IPS DF 4.7 (cell line): ENCODE measurements around the gene PRKCD.

Experiments
- DNase-seq: peaks from one replicate; pipeline ENCODE4 v3.0.0-alpha.2; 2013; ENCODE audit warnings: low spot score; ENCODE audit errors: extremely low read depth

Gene PRKCD

GRCh38 chr3:53169832-53170324, 8.9 kb downstream of the PRKCD start:
- DNase-seq: no peak

DNA sequence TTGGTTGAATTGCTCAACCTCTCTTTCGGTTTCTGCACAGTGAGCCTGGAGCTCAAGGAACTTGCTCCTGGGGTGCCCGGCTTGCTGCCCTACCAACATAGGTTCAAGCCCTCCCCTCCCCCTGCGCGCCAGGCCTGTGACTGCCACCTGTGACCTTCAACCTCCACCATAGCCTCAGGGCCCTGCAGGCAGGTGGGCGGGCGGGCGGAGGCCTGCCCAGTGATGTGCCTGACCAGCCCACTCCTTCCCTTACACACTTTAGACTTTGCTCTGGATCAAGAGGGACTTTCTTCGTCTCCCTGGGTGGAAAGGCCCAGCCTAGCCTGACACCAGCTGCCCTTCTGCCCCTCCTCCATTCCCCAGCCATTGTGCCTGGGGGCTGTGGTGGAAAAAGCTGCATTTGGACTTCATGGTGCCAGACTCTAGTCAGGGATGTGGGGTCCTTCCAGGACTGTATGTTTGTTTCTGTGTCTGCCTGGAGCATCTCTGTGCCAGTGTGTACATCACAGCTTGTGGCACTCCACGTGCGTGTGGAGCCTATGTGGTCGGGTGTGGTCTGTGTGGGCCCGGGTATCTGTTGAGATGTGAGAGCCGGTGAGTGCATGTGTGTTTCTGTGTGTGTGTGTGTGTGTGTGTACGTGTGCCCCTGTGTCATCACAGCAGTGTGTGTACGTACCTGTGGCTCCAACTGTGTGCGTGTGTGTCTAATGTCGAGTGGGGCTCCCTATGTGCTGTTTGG, 9.5 kb downstream of the PRKCD start:
- DNase-seq: no peak

DNA sequence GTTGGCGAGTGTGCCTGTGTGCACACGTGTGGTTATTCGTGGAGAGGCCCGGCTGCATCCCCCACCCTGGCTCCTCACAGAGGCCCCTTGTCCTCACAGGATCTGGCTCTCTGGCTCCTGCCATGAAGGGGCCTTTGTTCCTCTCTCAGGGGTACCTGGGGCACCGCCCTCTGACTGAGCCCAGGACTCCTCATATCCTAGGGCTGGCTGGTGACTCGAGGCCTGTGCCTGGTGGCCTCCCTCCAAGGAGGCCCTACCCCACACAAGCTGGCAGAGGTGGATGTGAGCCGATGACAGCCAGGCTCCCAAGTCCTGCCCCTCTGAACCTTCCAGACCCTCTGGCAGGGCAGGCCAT, 10.0 kb downstream of the PRKCD start:
- DNase-seq: no peak

DNA sequence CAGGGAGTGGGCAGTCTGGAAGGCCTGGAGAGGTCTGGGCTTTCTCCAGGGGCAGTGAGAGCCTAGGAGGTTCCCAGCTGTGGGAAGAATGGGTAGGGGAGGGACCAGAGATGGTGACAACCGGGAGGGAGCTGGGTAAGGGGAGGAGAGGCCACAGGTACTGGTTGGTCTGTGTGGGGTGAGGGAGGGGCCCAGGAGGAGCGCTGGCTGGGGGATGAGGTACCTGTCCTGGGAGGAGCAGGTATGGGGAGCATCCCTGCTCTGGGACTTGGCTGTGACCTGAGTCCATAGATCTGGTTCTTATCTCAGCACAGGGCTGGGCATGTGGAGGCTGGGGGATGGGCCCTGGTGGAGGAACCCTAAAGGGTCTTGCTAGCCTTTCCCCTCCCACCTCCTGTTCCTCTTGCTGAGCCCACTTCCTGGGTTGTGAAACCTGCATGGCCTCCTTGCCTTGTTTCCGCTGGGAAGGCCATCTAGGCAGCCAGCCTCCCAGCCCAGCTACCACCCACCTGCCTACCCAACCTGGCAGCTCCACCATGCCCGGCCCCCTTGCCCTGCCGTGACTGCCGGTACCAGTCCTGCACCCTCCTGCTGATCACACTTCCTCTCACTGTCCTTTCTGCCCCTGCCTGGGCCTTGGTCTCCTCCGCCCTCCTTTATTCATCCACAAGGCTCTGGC, 11.0 kb downstream of the PRKCD start:
- DNase-seq: no peak

DNA sequence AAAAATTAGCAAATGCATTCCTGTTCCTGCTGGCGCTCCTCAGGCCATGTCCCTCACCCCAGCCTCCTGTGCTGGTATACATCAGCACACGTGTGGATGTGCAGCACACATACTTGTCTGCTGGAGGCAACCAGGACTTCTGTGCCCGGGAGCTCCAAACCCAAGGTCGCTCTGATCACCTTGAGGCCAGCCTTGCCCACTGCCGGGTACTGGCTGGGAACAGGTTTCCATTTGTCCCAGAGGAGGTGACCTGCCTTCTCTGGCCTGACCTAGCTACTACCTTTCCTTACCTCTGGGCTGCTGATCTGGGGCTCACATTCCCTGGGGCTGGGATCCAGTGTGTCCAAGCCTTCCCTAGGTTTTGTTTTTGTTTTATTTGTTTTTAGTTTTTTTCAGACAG, 12.1 kb downstream of the PRKCD start:
- no peak for DNase-seq

DNA sequence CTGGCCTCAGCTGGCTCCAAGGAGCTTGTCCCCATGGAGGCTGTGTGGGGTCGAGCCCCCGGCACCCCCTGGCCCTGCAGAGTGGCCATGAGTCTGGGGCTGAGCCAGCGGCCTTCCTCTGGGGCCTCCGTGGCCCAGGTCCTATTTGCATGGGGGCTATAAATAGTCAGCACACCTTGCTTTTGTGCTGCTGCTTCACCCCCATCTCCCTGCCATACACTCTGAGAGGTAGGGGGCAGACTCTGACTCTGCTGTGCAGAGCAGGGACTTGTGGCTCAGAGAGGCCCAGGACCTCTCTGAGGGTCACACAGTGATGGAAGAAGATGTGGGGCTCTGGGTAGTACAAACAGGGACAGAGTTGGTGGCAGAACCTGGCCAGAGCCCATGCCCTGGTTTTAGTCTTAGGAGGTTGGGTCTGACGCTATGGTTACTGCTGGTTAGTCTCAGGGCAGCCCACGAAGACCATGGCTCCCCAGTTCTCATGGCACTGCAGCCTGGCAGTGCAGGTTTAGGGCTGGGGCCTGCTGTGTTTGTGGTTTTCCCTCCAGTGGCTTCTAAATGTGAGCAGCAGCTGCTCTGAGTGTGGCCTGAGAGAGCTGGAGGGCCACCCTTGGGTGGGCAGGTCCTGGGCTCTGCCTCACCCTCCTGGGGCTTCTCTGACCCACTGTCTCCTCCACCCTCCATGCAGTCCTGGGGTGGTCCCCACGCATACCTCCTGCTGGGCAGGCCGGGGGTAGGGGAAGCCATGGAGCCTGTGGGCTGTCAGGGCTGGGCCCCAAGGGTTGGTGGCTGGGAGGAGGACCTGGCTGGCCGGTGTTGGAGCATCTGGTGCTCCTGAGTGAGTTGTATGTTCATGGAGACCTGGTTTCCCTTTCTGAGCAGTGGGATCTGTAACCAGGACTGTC, 13.6 kb downstream of the PRKCD start:
- DNase-seq: no peak

- no peak for DNase-seq
These were observed 14.9 kb downstream of the PRKCD start for GRCh38 chr3:53175613-53176540.

DNA sequence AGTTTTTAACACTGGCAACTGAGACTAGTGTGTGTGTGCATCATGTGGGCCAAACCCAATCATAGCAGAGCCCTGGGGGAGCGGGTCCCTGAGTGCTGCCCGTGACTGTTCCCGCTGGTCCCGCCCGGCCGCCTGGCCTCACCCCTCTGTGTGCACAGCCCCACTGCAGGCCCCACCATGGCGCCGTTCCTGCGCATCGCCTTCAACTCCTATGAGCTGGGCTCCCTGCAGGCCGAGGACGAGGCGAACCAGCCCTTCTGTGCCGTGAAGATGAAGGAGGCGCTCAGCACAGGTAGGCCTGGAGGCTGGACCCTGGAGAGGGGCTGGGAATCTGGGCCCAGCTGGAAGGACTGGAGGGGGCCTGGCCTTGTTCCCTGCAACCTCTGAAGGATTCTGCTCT, 17.2 kb downstream of the PRKCD start:
- DNase-seq: no peak

DNA sequence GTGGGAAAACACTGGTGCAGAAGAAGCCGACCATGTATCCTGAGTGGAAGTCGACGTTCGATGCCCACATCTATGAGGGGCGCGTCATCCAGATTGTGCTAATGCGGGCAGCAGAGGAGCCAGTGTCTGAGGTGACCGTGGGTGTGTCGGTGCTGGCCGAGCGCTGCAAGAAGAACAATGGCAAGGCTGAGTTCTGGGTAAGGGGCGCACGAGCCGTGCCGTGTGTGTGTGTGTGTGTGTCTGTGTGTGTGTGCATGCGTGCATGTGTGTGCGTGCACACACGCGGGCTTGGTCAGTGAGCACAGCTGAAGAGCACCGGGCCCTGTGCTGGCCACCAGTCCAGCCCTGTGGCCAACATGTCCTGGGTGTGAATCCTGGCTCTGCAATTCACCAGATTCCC, 18.6 kb downstream of the PRKCD start:
- DNase-seq: no peak

DNA sequence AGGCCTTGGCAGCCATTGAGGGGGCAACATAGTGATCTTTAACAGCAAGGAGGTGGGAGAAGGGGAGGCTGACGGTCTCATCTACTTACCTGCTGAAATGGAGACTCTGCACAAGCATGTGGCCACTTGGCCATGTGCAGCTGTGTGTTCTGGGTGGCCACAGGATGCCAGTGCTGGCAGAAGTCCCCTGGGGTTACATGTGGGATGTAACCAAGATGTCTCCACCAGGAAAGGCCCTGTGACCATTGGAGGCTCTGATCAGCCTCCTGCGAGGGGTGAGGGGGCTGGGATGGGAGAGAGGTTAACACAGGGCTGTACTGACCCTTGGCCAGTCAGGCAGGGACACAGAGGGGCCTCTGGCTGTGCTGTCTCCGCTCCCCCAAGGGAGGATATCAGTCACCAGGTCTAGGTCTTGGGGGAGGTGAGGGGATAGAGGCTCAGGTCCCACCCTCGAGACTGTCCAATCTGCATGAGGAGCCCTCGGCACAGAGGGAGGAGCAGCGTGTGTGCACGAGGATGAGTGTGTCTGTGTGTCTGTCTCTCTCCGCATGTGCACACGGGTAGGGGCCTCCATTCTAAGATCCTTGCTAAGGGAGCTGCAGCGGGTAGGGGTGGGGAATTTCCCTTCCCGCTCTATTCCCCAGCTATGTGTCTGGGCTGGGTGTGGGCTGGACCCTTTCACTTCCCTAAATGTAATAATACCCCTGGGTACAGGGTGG, 19.5 kb downstream of the PRKCD start:
- DNase-seq: no peak

- no peak for DNase-seq
These were observed 20.0 kb downstream of the PRKCD start for GRCh38 chr3:53181024-53181371.

DNA sequence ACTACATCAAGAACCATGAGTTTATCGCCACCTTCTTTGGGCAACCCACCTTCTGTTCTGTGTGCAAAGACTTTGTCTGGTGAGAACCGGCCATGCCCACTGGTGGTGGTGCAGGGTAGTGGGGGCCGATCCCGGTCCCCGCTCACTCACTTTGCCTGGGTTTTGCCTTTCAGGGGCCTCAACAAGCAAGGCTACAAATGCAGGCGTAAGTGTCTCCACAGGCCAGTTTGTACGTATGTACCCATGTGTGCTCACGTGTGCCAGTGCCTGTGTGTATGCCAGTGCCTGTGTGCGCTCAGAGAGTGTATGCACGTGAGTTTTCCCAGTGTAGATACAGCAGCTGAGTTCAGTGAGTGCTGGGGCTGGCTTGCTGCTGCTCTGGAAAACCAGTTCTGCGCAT, 20.5 kb downstream of the PRKCD start:
- DNase-seq: no peak

DNA sequence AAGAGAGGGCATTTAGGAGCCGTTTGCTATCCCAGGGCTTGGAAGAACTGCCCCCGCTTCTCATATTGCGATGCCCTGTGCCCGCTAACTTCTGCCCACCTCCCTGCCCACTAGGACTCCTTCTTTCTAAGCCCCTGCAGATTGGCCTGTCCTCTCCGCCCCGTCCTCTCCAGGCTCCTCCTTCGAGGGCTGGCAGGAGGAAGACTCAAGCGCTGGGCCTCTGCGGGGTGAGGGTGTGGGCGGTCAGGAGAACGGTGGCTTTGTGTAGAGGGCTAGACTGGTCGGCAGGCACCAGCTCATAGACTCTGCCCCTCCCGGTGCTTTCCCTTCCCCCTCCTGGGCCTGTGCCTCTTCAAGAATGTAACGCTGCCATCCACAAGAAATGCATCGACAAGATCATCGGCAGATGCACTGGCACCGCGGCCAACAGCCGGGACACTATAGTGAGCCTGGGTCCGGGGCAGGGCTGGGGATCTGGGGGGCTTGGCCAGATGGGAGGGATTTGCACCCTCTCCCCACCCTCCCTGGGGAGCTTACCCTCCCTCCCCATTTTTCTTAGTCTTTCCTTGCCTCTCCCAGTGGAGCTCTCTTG, 21.9 kb downstream of the PRKCD start:
- DNase-seq: no peak

DNA sequence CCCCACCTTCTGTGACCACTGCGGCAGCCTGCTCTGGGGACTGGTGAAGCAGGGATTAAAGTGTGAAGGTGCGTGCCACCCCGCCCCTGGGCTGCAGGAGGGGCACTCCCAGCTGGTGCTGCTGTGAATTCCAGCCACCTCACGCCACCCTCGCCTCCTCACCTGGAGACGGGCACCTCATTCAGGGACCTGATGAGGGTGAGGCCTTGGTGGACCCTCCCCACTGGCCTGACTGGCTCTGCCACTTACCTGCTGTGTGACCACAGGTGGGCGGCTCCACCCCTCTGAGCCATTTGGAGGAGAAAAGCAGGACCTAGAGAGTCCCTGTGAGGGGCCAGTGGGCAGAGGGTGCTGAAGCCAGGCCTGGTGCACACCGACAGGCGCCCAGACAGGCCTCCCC, 22.5 kb downstream of the PRKCD start:
- DNase-seq: no peak

GRCh38 chr3:53184701-53185100, 23.7 kb downstream of the PRKCD start:
- no peak for DNase-seq

- DNase-seq: no peak
These were observed 24.9 kb downstream of the PRKCD start for GRCh38 chr3:53185761-53186465.

- no peak for DNase-seq
These were observed 25.7 kb downstream of the PRKCD start for GRCh38 chr3:53186726-53187125.

- no peak for DNase-seq
These were observed 26.4 kb downstream of the PRKCD start for GRCh38 chr3:53187430-53187829.

GRCh38 chr3:53188136-53188685, 27.2 kb downstream of the PRKCD start:
- no peak for DNase-seq
